AG04450 (cell line): Measurements from ENCODE around the gene PHF14. TPM values are rescaled to one million over a fixed set of nuclear protein-coding genes. Genes with fewer than 3 reads are reported as not detected.

ENCODE experiments used
- CTCF ChIA-PET: fragments of 300-600, 350-600 bp; formaldehyde crosslinking; extraction: SDS; loops from one replicate; lab custom pipeline; 2022; ENCODE audit warnings: antibody characterized with exemption, inconsistent platforms; lab: Charles Lee
- POLR2A ChIA-PET: fragments of 350-600 bp; formaldehyde crosslinking; extraction: SDS; loops from one replicate; lab custom pipeline; 2021; ENCODE audit warnings: antibody characterized with exemption, inconsistent platforms; lab: Yijun Ruan, JAX
- DNase-seq: peaks from one replicate; pipeline ENCODE4 v3.0.0-alpha.2; 2011; ENCODE audit warnings: low read depth, low spot score
- H3K27ac ChIP-seq: one replicate; pipeline ENCODE4 v1.5.1; 2012; ENCODE audit warnings: low read depth, low read length, control low read depth
- H3K27me3 ChIP-seq: one replicate; pipeline ENCODE4 v1.6.0; 2012; ENCODE audit warnings: low read length; ENCODE audit not compliant: control insufficient read depth, insufficient read depth
- H3K4me3 ChIP-seq: 2 replicates; pipeline ENCODE4 v1.5.1; 2011; ENCODE audit warnings: mild to moderate bottlenecking, low read depth, low read length, control low read depth
- H3K9me3 ChIP-seq: 2 replicates; pipeline ENCODE4 v1.5.1; 2012; ENCODE audit warnings: low read length; ENCODE audit not compliant: control insufficient read depth, insufficient read depth
- CTCF ChIP-seq: IDR thresholded peaks from 2 replicates; pipeline ENCODE4 v1.5.1; 2011; ENCODE audit warnings: low read depth, low read length, control low read depth, inconsistent platforms
- polyA plus RNA-seq: library from polyadenylated mRNA; depleted of rRNA; stranded (reverse); fragments of >200 nt; gene quantifications from 2 replicates; pipeline ENCODE4 v1.2.3, GENCODE V29; 2011

PHF14 gene
- polyA plus RNA-seq, 1 experiment, result 26.2 TPM

GRCh38 chr7:11120068-11120664, 146.5 kb downstream of the PHF14 start:
- POLR2A ChIA-PET, result no interaction called here
- TF ChIP-seq CTCF, result no peak
- CTCF ChIA-PET, result interaction anchor here (1.1 kb wide), 1 partner anchor 93 kb away, joined by 3 read pairs; no protein-coding TSS in a partner anchor

GRCh38 chr7:11120675-11121220, 147.1 kb downstream of the PHF14 start:
- H3K27ac ChIP-seq, result no peak overlapping the region
- TF ChIP-seq CTCF, result no peak
- H3K27me3 ChIP-seq, result no peaks in the 10 kb centered on the region
- no peak for DNase-seq
- H3K9me3 ChIP-seq, result no peaks in the 10 kb centered on the region
- H3K4me3 ChIP-seq, result no peak overlapping the region
- ChIA-PET POLR2A (no interaction called here), CTCF (interaction anchor here (1.1 kb wide), 1 partner anchor 92 kb away, joined by 3 read pairs; no protein-coding TSS in a partner anchor)

More at GRCh38 chr7:11120068-11120664, 146.5 kb downstream of the PHF14 start:
- Histone ChIP-seq H3K9me3 (no peaks in the 10 kb centered on the region), H3K27me3 (no peaks in the 10 kb centered on the region), H3K4me3 (no peak overlapping the region), H3K27ac (no peak overlapping the region)
- DNase-seq, result no peak

GRCh38 chr7:11124856-11125559, 151.3 kb downstream of the PHF14 start:
- DNase-seq, result no peak
- TF ChIP-seq CTCF, result no peak
- H3K4me3 ChIP-seq, result no peak overlapping the region
- POLR2A ChIA-PET, result no interaction called here
- H3K27ac ChIP-seq, result no peak overlapping the region
- H3K27me3 ChIP-seq, result no peaks in the 10 kb centered on the region
- no peaks in the 10 kb centered on the region for H3K9me3 ChIP-seq
- CTCF ChIA-PET, result no interaction called here

- Histone ChIP-seq H3K9me3 (no peaks in the 10 kb centered on the region), H3K4me3 (no peak overlapping the region), H3K27ac (no peak overlapping the region), H3K27me3 (no peaks in the 10 kb centered on the region)
- POLR2A ChIA-PET, result no interaction called here
- no peak for DNase-seq
- CTCF ChIA-PET, result no interaction called here
- TF ChIP-seq CTCF, result no peak
These were observed 153.6 kb downstream of the PHF14 start for GRCh38 chr7:11127114-11127785.
